Measurements from ENCODE around the gene ZFPM1. TPM values are rescaled to one million over a fixed set of nuclear protein-coding genes. Genes with fewer than 3 reads are reported as not detected.

ZFPM1 gene
- total RNA-seq, 2 experiments from 2014 or later: 2.1 to 14.2 TPM

DNA sequence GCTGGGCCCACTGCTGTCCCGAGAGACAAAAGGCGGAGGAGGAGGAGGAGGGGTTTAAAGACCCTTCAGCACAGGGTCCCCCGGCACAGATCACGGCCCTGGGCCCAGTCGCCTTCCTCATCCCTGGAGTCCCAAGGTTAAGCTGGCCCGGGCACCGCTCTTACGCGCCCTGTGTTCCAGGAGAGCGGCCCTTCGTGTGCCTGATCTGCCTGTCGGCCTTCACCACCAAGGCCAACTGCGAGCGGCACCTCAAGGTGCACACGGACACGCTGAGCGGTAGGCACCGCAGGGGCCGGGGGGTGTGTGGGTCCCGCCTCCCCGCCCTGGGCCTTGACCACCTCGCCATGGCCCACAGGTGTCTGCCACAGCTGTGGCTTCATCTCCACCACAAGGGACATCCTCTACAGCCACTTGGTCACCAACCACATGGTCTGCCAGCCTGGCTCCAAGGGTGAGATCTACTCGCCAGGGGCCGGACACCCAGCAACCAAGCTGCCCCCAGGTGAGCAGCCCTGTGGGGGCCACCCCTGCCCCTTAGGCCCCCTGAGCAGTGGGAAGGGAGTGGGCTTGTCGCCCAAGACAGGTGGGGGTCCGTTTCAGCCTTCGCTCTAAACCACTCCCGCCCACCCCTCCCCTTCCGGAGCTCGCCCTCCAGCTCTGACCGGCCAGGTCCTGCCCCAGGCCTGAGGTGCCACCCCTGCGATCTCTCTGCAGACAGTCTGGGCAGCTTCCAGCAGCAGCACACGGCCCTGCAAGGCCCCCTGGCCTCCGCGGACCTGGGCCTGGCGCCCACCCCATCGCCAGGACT lies 79.6 kb downstream of the ZFPM1 start:
- H3K4me1 ChIP-seq (ENCODE audit: insufficient read depth, low read length, poor library complexity, severe bottlenecking): peaks cover 14% of the 10 kb centered on the region
- DNase-seq (ENCODE audit: low spot score): no peak
- TF ChIP-seq, protein P1, sequence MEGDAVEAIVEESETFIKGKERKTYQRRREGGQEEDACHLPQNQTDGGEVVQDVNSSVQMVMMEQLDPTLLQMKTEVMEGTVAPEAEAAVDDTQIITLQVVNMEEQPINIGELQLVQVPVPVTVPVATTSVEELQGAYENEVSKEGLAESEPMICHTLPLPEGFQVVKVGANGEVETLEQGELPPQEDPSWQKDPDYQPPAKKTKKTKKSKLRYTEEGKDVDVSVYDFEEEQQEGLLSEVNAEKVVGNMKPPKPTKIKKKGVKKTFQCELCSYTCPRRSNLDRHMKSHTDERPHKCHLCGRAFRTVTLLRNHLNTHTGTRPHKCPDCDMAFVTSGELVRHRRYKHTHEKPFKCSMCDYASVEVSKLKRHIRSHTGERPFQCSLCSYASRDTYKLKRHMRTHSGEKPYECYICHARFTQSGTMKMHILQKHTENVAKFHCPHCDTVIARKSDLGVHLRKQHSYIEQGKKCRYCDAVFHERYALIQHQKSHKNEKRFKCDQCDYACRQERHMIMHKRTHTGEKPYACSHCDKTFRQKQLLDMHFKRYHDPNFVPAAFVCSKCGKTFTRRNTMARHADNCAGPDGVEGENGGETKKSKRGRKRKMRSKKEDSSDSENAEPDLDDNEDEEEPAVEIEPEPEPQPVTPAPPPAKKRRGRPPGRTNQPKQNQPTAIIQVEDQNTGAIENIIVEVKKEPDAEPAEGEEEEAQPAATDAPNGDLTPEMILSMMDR (conservative IDR thresholded peaks at IDR 0.05; ENCODE audit: low read length): no peak
- TF ChIP-seq EZH2phosphoT487 (IDR thresholded peaks at IDR 0.05; ENCODE audit: borderline replicate concordance, low read depth, low read length): no peak
- H4K20me1 ChIP-seq (ENCODE audit: insufficient read depth, low read length): no peaks in the 10 kb centered on the region
- H3K27ac ChIP-seq (ENCODE audit: low read depth, low read length, poor library complexity, severe bottlenecking): no peak overlapping the region
- no peak overlapping the region for H3K4me3 ChIP-seq (ENCODE audit: low read depth, low read length, poor library complexity, severe bottlenecking)
- BruUV-seq (replicated peaks): no TSS peak
- no peaks in the 10 kb centered on the region for H3K9me2 ChIP-seq (ENCODE audit: insufficient read depth, low read length)
- CTCF ChIA-PET (ENCODE audit: unreplicated experiment): no interaction called here
- H3K9me3 ChIP-seq (ENCODE audit: low read length): no peaks in the 10 kb centered on the region
- H2AFZ ChIP-seq (ENCODE audit: low read length): no peak overlapping the region
- no peaks in the 10 kb centered on the region for H3K79me2 ChIP-seq (ENCODE audit: insufficient read depth, low read depth, low read length)
- intact Hi-C loops (cut with micrococcal nuclease; ENCODE audit: unreplicated experiment): no loop called here
- no peak overlapping the region for H3K4me2 ChIP-seq (ENCODE audit: low read length)
- H3K36me3 ChIP-seq (ENCODE audit: insufficient read depth, low read length): 0 out of 2 replicates have a peak, but pooled peaks cover 3% of the 10 kb centered on the region
- POLR2A ChIA-PET: interaction anchor here (0.6 kb wide), 1 partner anchor 248 kb away, joined by 3 read pairs; no protein-coding TSS in a partner anchor

DNA sequence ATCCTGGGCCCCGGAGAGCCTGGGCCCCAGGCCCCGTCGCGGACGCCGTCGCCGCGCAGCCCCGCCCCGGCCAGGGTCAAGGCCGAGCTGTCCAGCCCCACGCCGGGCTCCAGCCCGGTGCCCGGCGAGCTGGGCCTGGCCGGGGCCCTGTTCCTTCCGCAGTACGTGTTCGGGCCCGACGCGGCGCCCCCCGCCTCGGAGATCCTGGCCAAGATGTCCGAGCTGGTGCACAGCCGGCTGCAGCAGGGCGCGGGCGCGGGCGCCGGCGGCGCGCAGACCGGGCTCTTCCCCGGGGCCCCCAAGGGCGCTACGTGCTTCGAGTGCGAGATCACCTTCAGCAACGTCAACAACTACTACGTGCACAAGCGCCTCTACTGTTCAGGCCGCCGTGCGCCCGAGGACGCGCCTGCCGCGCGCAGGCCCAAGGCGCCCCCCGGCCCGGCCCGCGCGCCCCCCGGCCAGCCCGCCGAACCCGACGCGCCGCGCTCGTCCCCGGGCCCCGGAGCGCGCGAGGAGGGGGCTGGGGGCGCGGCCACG lies 80.4 kb downstream of the ZFPM1 start:
- TF ChIP-seq EZH2phosphoT487 (IDR thresholded peaks at IDR 0.05; ENCODE audit: borderline replicate concordance, low read depth, low read length): no peak
- no peaks in the 10 kb centered on the region for H3K9me2 ChIP-seq (ENCODE audit: insufficient read depth, low read length)
- intact Hi-C loops (cut with micrococcal nuclease; ENCODE audit: unreplicated experiment): no loop called here
- H3K79me2 ChIP-seq (ENCODE audit: insufficient read depth, low read depth, low read length): no peaks in the 10 kb centered on the region
- peaks cover 14% of the 10 kb centered on the region for H3K4me1 ChIP-seq (ENCODE audit: insufficient read depth, low read length, poor library complexity, severe bottlenecking)
- no TSS peak for BruUV-seq (replicated peaks)
- POLR2A ChIA-PET: interaction anchor here (0.6 kb wide), 1 partner anchor 247 kb away, joined by 3 read pairs; no protein-coding TSS in a partner anchor
- H3K36me3 ChIP-seq (ENCODE audit: insufficient read depth, low read length): 0 out of 2 replicates have a peak, but pooled peaks cover 3% of the 10 kb centered on the region
- H4K20me1 ChIP-seq (ENCODE audit: insufficient read depth, low read length): no peaks in the 10 kb centered on the region
- CTCF ChIA-PET (ENCODE audit: unreplicated experiment): no interaction called here
- no peak for DNase-seq (ENCODE audit: low spot score)
- H3K27ac ChIP-seq (ENCODE audit: low read depth, low read length, poor library complexity, severe bottlenecking): no peak overlapping the region
- H3K4me3 ChIP-seq (ENCODE audit: low read depth, low read length, poor library complexity, severe bottlenecking): no peak overlapping the region
- no peak overlapping the region for H2AFZ ChIP-seq (ENCODE audit: low read length)
- H3K9me3 ChIP-seq (ENCODE audit: low read length): no peaks in the 10 kb centered on the region
- H3K4me2 ChIP-seq (ENCODE audit: low read length): no peak overlapping the region

DNA sequence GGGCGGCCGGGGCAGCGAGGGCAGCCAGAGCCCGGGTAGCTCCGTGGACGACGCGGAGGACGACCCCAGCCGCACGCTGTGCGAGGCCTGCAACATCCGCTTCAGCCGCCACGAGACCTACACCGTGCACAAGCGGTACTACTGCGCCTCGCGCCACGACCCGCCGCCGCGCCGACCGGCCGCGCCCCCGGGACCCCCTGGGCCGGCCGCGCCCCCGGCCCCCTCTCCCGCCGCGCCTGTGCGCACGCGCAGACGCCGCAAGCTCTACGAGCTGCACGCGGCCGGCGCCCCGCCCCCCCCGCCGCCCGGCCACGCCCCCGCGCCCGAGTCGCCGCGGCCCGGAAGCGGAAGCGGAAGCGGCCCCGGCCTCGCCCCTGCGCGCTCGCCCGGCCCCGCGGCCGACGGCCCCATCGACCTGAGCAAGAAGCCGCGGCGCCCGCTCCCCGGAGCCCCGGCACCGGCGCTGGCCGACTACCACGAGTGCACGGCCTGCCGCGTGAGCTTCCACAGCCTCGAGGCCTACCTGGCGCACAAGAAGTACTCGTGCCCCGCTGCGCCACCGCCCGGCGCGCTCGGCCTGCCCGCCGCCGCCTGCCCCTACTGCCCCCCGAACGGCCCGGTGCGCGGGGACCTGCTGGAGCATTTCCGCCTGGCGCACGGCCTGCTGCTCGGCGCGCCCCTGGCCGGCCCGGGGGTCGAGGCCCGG lies 81.0 kb downstream of the ZFPM1 start:
- H2AFZ ChIP-seq (ENCODE audit: low read length): no peak overlapping the region
- peak overlapping the region; percentile 92 for H3K4me3 ChIP-seq (ENCODE audit: low read depth, low read length, poor library complexity, severe bottlenecking)

More for the DNA sequence above, 81.0 kb downstream of the ZFPM1 start:
- H3K4me1 ChIP-seq (ENCODE audit: insufficient read depth, low read length, poor library complexity, severe bottlenecking): peaks cover 14% of the 10 kb centered on the region
- no peaks in the 10 kb centered on the region for H3K9me2 ChIP-seq (ENCODE audit: insufficient read depth, low read length)
- peak; percentile 87 for DNase-seq (ENCODE audit: low spot score)
- peak overlapping the region; percentile 51 for H3K27ac ChIP-seq (ENCODE audit: low read depth, low read length, poor library complexity, severe bottlenecking)
- ChIA-PET POLR2A (no interaction called here), CTCF (ENCODE audit: unreplicated experiment) (no interaction called here)
- TF ChIP-seq, protein P1 (conservative IDR thresholded peaks at IDR 0.05; ENCODE audit: low read length): no peak
- no peak for TF ChIP-seq EZH2phosphoT487 (IDR thresholded peaks at IDR 0.05; ENCODE audit: borderline replicate concordance, low read depth, low read length)
- no peaks in the 10 kb centered on the region for H3K9me3 ChIP-seq (ENCODE audit: low read length)
- 0 out of 2 replicates have a peak, but pooled peaks cover 3% of the 10 kb centered on the region for H3K36me3 ChIP-seq (ENCODE audit: insufficient read depth, low read length)
- no peaks in the 10 kb centered on the region for H4K20me1 ChIP-seq (ENCODE audit: insufficient read depth, low read length)
- intact Hi-C loops (cut with micrococcal nuclease; ENCODE audit: unreplicated experiment): loop anchor here (2.0 kb wide), 1 partner anchor 29 kb away; no protein-coding TSS in a partner anchor
- H3K4me2 ChIP-seq (ENCODE audit: low read length): peak overlapping the region; percentile 77
- no TSS peak for BruUV-seq (replicated peaks)
- no peaks in the 10 kb centered on the region for H3K79me2 ChIP-seq (ENCODE audit: insufficient read depth, low read depth, low read length)

Measured in OCI-LY7 (cell line).